22Rv1 (cell line): ENCODE data around the gene TEX2.

Experiments
- H3K27ac ChIP-seq: fragments of 450-650 bp; 2 replicates; pipeline ENCODE4 v1.5.1; 2017
- ZFX ChIP-seq: fragments of 450-650 bp; IDR thresholded peaks from 2 replicates; pipeline ENCODE4 v1.6.1; 2017; ENCODE audit warnings: antibody characterized with exemption, borderline replicate concordance
- TF ChIP-seq, protein P1 (sequence below): fragments of 450-650 bp; IDR thresholded peaks from 2 replicates; pipeline ENCODE4 v1.5.1; 2017; ENCODE audit warnings: mild to moderate bottlenecking

The TEX2 gene

DNA sequence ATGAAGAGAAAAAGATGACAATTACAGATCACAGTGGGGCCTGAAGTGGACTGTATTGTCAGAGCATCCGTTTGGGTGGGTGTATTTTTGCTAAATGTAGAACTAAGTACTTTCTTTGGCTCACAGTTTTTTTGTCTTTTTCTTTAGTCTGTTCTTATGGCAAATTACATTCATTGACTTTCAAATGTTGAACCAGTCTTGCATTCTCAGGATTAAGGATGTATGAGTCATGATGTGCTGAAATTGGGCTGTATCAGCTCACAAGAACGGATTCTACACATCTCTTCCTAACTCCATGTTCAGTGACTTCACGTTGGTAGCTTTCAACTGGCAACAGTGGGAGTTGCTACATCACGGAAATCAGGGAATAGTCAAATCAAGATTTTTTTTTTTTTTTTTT, 66.5 kb downstream of the TEX2 start:
- no peak overlapping the region for H3K27ac ChIP-seq
- TF ChIP-seq, protein P1, sequence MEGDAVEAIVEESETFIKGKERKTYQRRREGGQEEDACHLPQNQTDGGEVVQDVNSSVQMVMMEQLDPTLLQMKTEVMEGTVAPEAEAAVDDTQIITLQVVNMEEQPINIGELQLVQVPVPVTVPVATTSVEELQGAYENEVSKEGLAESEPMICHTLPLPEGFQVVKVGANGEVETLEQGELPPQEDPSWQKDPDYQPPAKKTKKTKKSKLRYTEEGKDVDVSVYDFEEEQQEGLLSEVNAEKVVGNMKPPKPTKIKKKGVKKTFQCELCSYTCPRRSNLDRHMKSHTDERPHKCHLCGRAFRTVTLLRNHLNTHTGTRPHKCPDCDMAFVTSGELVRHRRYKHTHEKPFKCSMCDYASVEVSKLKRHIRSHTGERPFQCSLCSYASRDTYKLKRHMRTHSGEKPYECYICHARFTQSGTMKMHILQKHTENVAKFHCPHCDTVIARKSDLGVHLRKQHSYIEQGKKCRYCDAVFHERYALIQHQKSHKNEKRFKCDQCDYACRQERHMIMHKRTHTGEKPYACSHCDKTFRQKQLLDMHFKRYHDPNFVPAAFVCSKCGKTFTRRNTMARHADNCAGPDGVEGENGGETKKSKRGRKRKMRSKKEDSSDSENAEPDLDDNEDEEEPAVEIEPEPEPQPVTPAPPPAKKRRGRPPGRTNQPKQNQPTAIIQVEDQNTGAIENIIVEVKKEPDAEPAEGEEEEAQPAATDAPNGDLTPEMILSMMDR: no peak
- no peak for TF ChIP-seq ZFX

DNA sequence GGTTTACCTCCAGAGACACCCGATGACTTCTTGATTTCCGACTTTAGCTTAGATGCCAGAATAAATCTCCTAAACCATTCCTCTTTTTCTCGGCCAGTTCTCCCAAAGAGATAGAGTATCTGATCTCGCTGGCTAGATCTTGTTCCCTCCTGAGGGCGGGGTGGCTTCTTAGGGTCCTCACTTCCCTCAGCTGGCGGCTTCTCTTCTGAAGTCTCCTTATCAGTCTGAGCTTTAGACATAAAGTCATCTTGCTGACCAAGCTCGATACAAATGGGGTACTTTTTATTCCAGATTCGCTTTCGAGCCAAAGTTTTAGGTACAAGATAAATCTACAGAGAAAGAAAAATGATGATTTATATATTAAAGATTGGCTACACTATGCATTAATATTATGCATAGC, 69.5 kb downstream of the TEX2 start:
- H3K27ac ChIP-seq: no peak overlapping the region
- TF ChIP-seq ZFX: no peak
- TF ChIP-seq, protein P1: no peak

DNA sequence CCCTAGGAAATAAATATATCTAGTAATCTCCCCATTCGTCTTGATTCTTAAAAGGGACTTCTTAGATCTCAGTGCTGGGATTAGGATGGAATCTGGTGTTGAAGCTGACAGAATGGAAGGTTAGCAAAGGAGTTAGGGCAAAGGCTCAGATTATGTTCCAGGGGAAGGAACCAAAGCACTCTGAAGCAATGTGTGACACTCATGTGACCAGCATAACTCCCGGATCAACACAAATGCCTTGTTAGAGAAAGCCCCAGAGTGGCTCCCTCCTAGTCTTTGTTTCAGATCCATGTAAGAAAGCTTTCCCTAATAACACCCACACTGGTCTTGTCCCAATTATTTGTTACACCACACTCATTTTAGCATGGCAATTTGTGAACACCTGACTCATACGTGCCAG, 70.5 kb downstream of the TEX2 start:
- no peak for TF ChIP-seq ZFX
- TF ChIP-seq, protein P1: no peak
- H3K27ac ChIP-seq: no peak overlapping the region

DNA sequence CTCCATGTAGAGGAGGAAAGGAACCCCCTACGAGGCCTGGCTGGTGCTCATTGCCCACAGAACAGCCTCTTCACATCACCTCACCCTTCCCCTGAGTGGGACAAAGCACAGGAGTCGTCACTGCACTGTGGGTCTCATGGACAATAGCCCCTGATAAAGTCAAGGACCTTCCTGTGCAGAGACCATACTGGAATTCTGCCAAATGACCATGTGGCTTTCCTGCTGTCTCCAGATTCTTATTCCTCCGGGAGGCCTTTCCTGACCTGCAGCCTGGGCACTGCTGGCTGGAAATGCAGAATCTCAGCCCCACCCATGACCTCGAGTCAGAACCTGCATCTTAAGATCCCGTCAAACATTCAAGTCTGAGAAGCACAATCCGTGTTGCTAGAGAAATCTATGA, 72.6 kb downstream of the TEX2 start:
- H3K27ac ChIP-seq: no peak overlapping the region
- TF ChIP-seq ZFX: no peak
- TF ChIP-seq, protein P1: no peak

DNA sequence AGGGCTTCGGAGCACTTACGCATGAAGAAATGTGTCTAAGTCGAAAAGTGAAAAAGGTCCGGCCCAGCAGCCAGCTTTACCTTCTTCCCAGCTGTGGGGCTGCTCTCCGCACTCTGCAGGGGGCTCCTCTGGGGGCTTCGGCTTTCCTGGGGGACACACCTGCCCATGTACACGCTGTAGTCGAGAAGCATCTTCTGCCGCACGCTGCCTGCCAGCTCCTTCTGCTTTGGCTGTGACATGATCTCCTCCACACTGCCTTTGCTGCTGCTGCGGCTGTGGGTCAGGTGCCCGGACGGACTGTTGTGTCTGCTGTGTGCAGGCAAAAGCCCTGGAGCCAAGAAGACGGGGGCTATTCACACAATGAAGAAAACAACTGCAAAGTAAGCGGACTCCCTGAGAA, 75.0 kb downstream of the TEX2 start:
- H3K27ac ChIP-seq: no peak overlapping the region

DNA sequence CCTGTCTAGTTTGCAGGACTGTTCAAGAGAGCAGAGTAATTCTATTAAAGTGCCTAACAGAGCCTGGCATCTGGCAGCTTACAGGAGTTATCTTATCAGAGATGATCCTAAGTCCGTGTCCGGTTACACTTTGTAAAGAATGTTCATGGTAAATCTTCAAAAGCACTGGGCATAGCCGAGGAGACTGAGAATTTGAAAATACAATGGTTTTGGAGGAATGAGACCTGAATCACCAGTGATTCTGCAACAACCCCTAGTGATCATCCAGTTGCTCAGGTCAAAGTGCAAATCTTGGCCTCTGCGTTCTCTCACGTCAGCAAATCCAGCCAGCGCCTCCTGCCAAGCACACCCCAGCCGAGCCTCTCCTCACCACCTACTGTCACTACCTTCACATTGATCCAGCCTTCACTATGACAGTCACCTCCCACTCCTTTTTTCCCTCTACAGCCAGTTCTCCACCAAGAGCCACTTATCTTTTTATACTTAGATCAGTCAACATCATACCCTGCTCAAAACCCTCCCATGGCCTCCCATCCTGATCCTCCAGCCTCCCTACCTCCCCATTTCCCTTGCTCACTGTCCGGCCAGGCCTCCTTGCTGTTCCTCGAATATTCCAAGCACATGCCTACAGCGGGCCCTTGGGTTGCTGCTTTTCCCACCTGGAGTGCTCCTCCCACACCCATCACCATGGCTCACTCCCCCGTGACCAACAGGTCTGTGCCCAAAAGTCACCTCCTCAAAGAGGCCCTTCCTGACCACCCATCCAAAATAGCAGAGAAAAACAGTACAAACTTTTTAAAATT, 75.8 kb downstream of the TEX2 start:
- TF ChIP-seq ZFX: no peak
- TF ChIP-seq, protein P1: no peak
- no peak overlapping the region for H3K27ac ChIP-seq

More for the DNA sequence above, 75.0 kb downstream of the TEX2 start:
- TF ChIP-seq, protein P1: no peak
- no peak for TF ChIP-seq ZFX
